Stomach (tissue), 9 donors: Measurements from ENCODE around the gene PTPRG. TPM values are rescaled to one million over a fixed set of nuclear protein-coding genes. Genes with fewer than 3 reads are reported as not detected.

Experiments used
- DNase-seq, 2 donors: peaks; one replicate each; pipeline versions ENCODE4 v3.0.0 to v3.0.0-alpha.2; 2013 to 2019
- H3K27ac ChIP-seq, 5 donors: fragments of 200-600 bp in 4 of 5; sonication (generic) in 4 of 5; one replicate each; pipeline ENCODE4 v1.5.1; 2013 to 2019; ENCODE audit warnings: mild to moderate bottlenecking in 1 of 5, moderate library complexity in 1 of 5
- H3K27me3 ChIP-seq, 3 donors: fragments of 200-600 bp; sonication (generic); one replicate each; pipeline ENCODE4 v1.5.1; 2017 to 2019; ENCODE audit warnings: mixed run types in 1 of 3
- H3K36me3 ChIP-seq, 4 donors: fragments of 200-600 bp; sonication (generic); 1 replicate in 3 of 4; 2 replicates in 1 of 4; pipeline ENCODE4 v1.5.1; 2016 to 2019
- H3K4me1 ChIP-seq, 4 donors: fragments of 200-600 bp; sonication (generic); one replicate each; pipeline ENCODE4 v1.5.1; 2016 to 2019
- H3K4me3 ChIP-seq, 4 donors: fragments of 200-600 bp; sonication (generic) in 3 of 4; one replicate each; pipeline ENCODE4 v1.5.1; 2016 to 2019; ENCODE audit warnings: mild to moderate bottlenecking in 1 of 4
- H3K9me3 ChIP-seq, 4 donors: fragments of 200-600 bp; sonication (generic); one replicate each; pipeline ENCODE4 v1.5.1; 2016 to 2019
- CTCF ChIP-seq, 7 experiments: fragments of 450-650 bp in 4 of 7; fragments of 200-600 bp in 3 of 7; sonication (generic) in 3 of 7; IDR thresholded peaks; one replicate each; pipeline ENCODE4 v1.5.1; 2016 to 2019; ENCODE audit warnings: antibody characterized with exemption in 7 of 7, control low read depth in 2 of 7, mild to moderate bottlenecking in 1 of 7
- EP300 ChIP-seq: sonication (generic); formaldehyde crosslinking; IDR thresholded peaks from one replicate; pipeline ENCODE4 v1.6.1; 2017; ENCODE audit warnings: antibody characterized with exemption
- POLR2A ChIP-seq, 4 donors: fragments of 450-650 bp; IDR thresholded peaks; one replicate each; pipeline ENCODE4 v1.6.1; 2016; ENCODE audit warnings: antibody characterized with exemption in 4 of 4, control low read depth in 2 of 4, mild to moderate bottlenecking in 1 of 4, moderate library complexity in 1 of 4
- POLR2AphosphoS5 ChIP-seq, 3 donors: sonication (generic); formaldehyde crosslinking; IDR thresholded peaks; one replicate each; pipeline ENCODE4 v1.6.1; 2016; ENCODE audit warnings: antibody characterized with exemption in 3 of 3
- WGBS, 5 donors: extraction: QIAGEN DNeasy Blood & Tissue Kit in 3 of 5; methylation state at CpG; one replicate each; pipeline versions ENCODE4 v1.1.5 to v1.1.7; 2013 to 2018; 5-methylcytosine and 5-hydroxymethylcytosine counted together
- intact Hi-C: fragments of 100-400 bp; cut with DNase I; formaldehyde crosslinking; loops from one replicate; pipeline ENCODE4 v1.15.1; 2023; ENCODE audit warnings: low total_unique reads
- polyA plus RNA-seq, 3 donors: library from polyadenylated mRNA; stranded (reverse); fragments of 200-250 nt; gene quantifications; one replicate each; pipeline ENCODE4 v1.2.3, GENCODE V29; 2013
- total RNA-seq, 5 donors: library from RNA; depleted of rRNA; stranded (reverse); fragments of >200 nt; gene quantifications; one replicate each; pipeline versions ENCODE4 v1.1.0 to v1.2.3, GENCODE V29; 2014 to 2016
- donor health status: healthy with polysubstance abuse.
- donor health status: Bipolar disorder and iron deficiency.
- donor health status: healthy.

PTPRG gene
- total and polyA plus RNA-seq, 8 donors = 2.4 to 96.0 (median 22.0) TPM

DNA sequence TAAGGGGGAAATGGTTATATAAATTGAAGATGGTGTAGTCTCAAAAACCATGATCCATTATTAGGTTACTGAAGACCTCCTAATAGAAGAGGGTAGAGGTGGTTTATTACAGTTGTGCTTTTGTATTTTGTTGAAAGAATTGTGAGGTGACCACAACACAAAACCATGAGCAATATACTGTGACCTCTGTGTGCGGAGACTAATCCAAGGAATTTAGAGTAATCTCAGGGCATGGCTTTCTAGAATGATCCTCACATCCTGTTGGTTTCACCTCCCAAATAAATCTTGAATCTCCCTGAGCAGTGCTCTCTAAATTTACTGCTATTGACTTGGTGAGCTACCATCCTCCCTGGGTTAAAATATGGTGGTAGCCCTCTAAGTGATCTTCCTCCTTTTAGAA is 52.3 kb downstream of the PTPRG start:
- intact Hi-C loops = no loop called here
- H3K27me3 ChIP-seq = no peaks in the 10 kb centered on the region
- no peaks in the 10 kb centered on the region for H3K36me3 ChIP-seq
- H3K4me3 ChIP-seq = no peak overlapping the region
- H3K4me1 ChIP-seq = peaks cover 5 to 24% (median 9%) of the 10 kb centered on the region in 4 donors
- WGBS, 5 donors = 88 to 100% (median 100%) methylated on average over 1 of the region's 1 CpG
- H3K27ac ChIP-seq = no peak overlapping the region
- TF ChIP-seq CTCF (IDR thresholded peaks at IDR 0.05) (no peak), EP300 (no peak), POLR2A (IDR thresholded peaks at IDR 0.05) (no peak), POLR2AphosphoS5 (IDR thresholded peaks at IDR 0.05) (no peak)
- DNase-seq = no peak
- no peaks in the 10 kb centered on the region for H3K9me3 ChIP-seq

DNA sequence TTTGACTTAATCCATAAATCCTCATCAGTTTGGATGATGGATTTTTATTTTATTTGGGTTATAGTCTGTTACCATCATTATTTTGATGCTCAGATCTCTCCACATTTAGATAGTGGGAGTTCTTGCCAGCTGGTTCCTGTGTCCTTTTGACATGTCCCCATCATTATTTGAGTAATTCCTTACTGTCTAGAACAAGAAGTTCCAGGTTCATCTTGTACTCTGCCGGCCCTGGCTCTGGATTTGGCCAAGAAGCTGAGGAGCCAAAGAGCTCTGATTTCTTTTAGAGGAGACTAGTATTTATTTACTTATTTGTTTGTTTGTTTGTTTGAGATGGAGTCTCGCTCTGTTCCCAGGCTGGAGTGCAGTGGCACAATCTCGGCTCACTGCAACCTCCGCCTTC is 54.3 kb downstream of the PTPRG start:
- Histone ChIP-seq H3K27ac (no peak overlapping the region), H3K9me3 (no peaks in the 10 kb centered on the region), H3K4me1 (peaks cover 5 to 24% (median 9%) of the 10 kb centered on the region in 4 donors), H3K36me3 (no peaks in the 10 kb centered on the region), H3K4me3 (no peak overlapping the region), H3K27me3 (no peaks in the 10 kb centered on the region)
- 84 to 94% (median 89%) methylated on average over 4 of the region's 4 CpGs for WGBS, 5 donors
- intact Hi-C loops = no loop called here
- no peak for TF ChIP-seq CTCF (IDR thresholded peaks at IDR 0.05)
- TF ChIP-seq EP300 = no peak
- TF ChIP-seq POLR2AphosphoS5 (IDR thresholded peaks at IDR 0.05) = no peak
- no peak for TF ChIP-seq POLR2A (IDR thresholded peaks at IDR 0.05)
- DNase-seq = no peak

- intact Hi-C loops = no loop called here
- DNase-seq = no peak
- H3K27me3 ChIP-seq = no peaks in the 10 kb centered on the region
- WGBS, 5 donors = 90 to 98% (median 93%) methylated on average over 6 of the region's 6 CpGs
- no peak for TF ChIP-seq EP300
- peaks cover 5 to 24% (median 9%) of the 10 kb centered on the region in 4 donors for H3K4me1 ChIP-seq
- no peak overlapping the region for H3K27ac ChIP-seq
- H3K9me3 ChIP-seq = no peaks in the 10 kb centered on the region
- H3K36me3 ChIP-seq = no peaks in the 10 kb centered on the region
- no peak overlapping the region for H3K4me3 ChIP-seq
These were observed 55.2 kb downstream of the PTPRG start for GRCh38 chr3:61616586-61616985.

DNA sequence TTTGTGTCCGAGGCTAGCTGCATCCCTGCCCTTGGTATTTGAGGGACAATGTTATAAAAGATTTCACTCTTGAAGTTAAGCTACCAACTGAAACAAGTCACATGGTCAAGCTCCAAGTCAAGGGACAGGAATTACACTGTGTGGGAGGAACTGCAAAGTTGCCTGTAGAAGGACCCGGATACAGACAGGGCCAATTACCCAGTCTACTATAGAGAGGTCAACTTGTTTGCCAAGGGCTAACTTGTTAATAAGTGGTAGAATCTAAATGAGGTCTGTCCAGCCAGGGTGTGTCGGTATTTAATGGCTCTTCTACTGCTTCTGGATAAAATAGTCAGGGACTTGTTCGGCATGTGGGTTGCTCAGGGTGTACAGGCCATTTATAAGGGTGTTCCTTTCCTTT is 55.7 kb downstream of the PTPRG start:
- peak in 1 of 2 donors; percentile 24 for DNase-seq
- H3K27ac ChIP-seq = no peak overlapping the region
- no peak for TF ChIP-seq CTCF (IDR thresholded peaks at IDR 0.05)
- TF ChIP-seq EP300 = no peak
- TF ChIP-seq POLR2A (IDR thresholded peaks at IDR 0.05) = no peak
- no peak for TF ChIP-seq POLR2AphosphoS5 (IDR thresholded peaks at IDR 0.05)
- 64 to 79% (median 73%) methylated on average over 4 of the region's 4 CpGs for WGBS, 5 donors
- intact Hi-C loops = no loop called here
- peaks cover 2 to 21% (median 9%) of the 10 kb centered on the region in 4 donors for H3K4me1 ChIP-seq
- no peaks in the 10 kb centered on the region for H3K27me3 ChIP-seq
- no peaks in the 10 kb centered on the region for H3K9me3 ChIP-seq
- no peak overlapping the region for H3K4me3 ChIP-seq
- no peaks in the 10 kb centered on the region for H3K36me3 ChIP-seq

DNA sequence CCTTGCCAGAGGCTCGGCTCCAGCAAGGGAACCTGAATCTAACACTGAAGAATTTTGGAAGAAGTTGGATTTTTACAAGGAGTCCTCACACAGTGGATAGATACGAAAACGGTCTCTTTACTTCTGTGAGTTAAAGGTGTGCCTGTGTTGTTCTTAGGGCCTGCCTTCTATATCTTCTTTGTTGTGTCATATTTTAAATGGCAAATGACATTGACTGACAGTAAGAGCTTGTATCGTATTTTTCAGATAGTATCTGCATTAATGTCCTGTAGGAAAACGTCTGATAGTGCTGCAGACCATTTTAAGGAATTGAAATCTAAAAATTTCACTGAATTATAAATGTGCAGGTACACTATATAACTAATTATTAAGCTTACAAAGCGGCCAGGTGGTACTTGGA is 56.3 kb downstream of the PTPRG start:
- H3K4me1 ChIP-seq = peaks cover 0 to 16% (median 9%) of the 10 kb centered on the region in 4 donors
- no peaks in the 10 kb centered on the region for H3K27me3 ChIP-seq
- H3K27ac ChIP-seq = no peak overlapping the region
- DNase-seq = no peak
- H3K4me3 ChIP-seq = no peak overlapping the region
- no peak for TF ChIP-seq EP300
- no peak for TF ChIP-seq CTCF (IDR thresholded peaks at IDR 0.05)
- no peak for TF ChIP-seq POLR2A (IDR thresholded peaks at IDR 0.05)
- no peak for TF ChIP-seq POLR2AphosphoS5 (IDR thresholded peaks at IDR 0.05)
- H3K9me3 ChIP-seq = no peaks in the 10 kb centered on the region
- WGBS, 5 donors = 79 to 89% (median 89%) methylated on average over 6 of the region's 6 CpGs
- no peaks in the 10 kb centered on the region for H3K36me3 ChIP-seq
- intact Hi-C loops = no loop called here
